Measurements from ENCODE around the gene SRSF10.
"Not testable (repeated sequence)": the region's sequence is repeated elsewhere in the genome, so short reads cannot be mapped to it uniquely, and the experiment has no call there.

SRSF10 gene

GRCh38 chr1:24018611-24019580 lies 38.8 kb upstream of the SRSF10 start:
- TF ChIP-seq CTCF (IDR thresholded peaks at IDR 0.05; ENCODE audit: low read depth, low read length), result no peak
- H3K4me3 ChIP-seq (replicated peaks in 1 of 2; ENCODE audit: low read depth in 2 of 2, low read length in 2 of 2), result peak overlapping the region in 1 of 2 donors; percentile 7
- peak; percentile 100 for DNase-seq (ENCODE audit: low read depth in 2 of 2)

DNA sequence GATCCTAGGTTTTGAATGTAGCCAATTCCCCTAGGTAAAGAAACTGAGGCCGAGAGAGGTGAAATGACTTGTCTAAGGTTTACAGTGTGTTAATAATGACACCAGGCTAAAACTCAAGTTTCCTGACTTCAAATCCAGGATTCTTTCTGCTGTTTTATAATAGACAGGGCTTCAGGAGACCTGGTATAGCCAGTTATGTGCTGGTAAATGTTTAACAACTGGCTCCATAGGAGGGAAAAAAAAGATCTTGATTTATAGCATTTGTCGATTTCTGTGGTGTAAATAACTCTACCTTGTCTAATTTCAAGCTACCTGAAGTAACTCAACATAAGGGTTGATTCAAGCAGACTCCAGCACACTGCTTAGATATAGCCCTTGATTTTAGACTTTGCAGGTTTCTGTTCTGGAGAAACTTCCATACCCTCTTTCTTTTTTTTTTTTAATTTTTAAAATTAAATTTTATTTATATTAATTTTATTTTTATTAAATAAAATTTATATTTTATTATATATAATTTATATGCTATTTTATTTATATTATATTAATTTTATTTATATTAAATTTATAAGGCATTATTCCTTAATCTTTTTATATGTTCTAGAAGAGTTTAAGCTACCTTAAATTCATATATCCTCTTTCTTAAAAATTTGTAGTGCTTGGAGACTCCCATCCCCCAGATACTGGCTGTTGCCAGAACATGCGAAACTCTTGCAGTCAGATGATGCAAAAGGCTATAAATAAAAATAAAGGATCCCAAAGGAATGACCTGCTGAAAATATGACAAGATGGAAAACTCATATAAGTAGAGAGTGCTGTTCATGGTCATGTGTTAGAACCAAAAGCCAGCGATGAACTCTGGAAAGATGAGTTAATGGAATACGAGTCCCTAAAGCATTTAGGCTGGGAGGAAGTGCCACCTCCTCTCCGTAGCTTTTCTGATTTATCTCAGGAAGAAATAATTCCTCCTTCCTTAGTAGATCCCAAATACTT lies 35.4 kb upstream of the SRSF10 start:
- peak; percentile 81 to 94 for DNase-seq (ENCODE audit: low read depth in 2 of 2)
- no peak for TF ChIP-seq CTCF (IDR thresholded peaks at IDR 0.05; ENCODE audit: low read depth, low read length)
- no peak overlapping the region for H3K4me3 ChIP-seq (replicated peaks in 1 of 2; ENCODE audit: low read depth in 2 of 2, low read length in 2 of 2)

- DNase-seq (ENCODE audit: low read depth in 2 of 2); H3K4me3 ChIP-seq (replicated peaks in 1 of 2; ENCODE audit: low read depth in 2 of 2, low read length in 2 of 2): not testable (repeated sequence)
These were observed 32.8 kb upstream of the SRSF10 start for GRCh38 chr1:24012878-24013277.

GRCh38 chr1:24010650-24011049 lies 30.5 kb upstream of the SRSF10 start:
- TF ChIP-seq CTCF (IDR thresholded peaks at IDR 0.05; ENCODE audit: low read depth, low read length), result no peak
- no peak for DNase-seq (ENCODE audit: low read depth in 2 of 2)
- H3K4me3 ChIP-seq (replicated peaks in 1 of 2; ENCODE audit: low read depth in 2 of 2, low read length in 2 of 2), result no peak overlapping the region

DNA sequence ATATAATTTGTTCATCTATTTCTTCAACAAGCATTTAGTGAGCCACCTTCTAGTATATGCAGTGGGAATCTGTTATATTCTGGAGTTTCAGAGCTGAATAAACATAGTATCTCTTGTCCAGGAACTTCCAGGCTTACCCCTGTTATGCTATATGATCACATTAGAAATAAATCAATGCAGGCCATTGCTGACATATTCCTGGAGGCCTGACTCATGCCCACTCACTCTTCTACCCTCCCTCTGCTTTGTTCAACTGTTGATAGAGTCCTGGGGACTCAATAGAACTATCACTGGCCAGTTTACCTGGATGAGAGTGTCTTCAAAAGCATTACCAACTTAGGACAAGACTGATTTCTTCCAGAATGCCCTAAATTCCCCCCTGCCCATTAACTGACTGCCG lies 29.3 kb upstream of the SRSF10 start:
- DNase-seq (ENCODE audit: low read depth in 2 of 2), result peak in 1 of 2 donors; percentile 42
- H3K4me3 ChIP-seq (replicated peaks in 1 of 2; ENCODE audit: low read depth in 2 of 2, low read length in 2 of 2), result no peak overlapping the region
- TF ChIP-seq CTCF (IDR thresholded peaks at IDR 0.05; ENCODE audit: low read depth, low read length), result no peak

- peak; percentile 81 to 87 for DNase-seq (ENCODE audit: low read depth in 2 of 2)
- H3K4me3 ChIP-seq (replicated peaks in 1 of 2; ENCODE audit: low read depth in 2 of 2, low read length in 2 of 2), result not testable (repeated sequence)
These were observed 28.6 kb upstream of the SRSF10 start for GRCh38 chr1:24008574-24009184.

- no peak for TF ChIP-seq CTCF (IDR thresholded peaks at IDR 0.05; ENCODE audit: low read depth, low read length)
- DNase-seq (ENCODE audit: low read depth in 2 of 2), result no peak
- no peak overlapping the region for H3K4me3 ChIP-seq (replicated peaks in 1 of 2; ENCODE audit: low read depth in 2 of 2, low read length in 2 of 2)
These were observed 27.0 kb upstream of the SRSF10 start for GRCh38 chr1:24007079-24007478.

Measured in cardiac fibroblast (primary cell).